Epithelial cell of proximal tubule (primary cell): ENCODE data around the gene HAT1. TPM values are rescaled to one million over a fixed set of nuclear protein-coding genes. Genes with fewer than 3 reads are reported as not detected.
A peak's percentile ranks its signal among the peaks of the same experiment; 100 is the strongest.

ENCODE experiments used
- DNase-seq: peaks from one replicate; pipeline ENCODE4 v3.0.0-alpha.2; 2011; ENCODE audit warnings: low read depth
- H3K4me3 ChIP-seq: 2 replicates; pipeline ENCODE4 v1.5.1; 2011; ENCODE audit warnings: low read depth, mild to moderate bottlenecking, low read length
- total RNA-seq: library from RNA; depleted of rRNA; stranded (reverse); fragments of >200 nt; gene quantifications from 2 replicates; pipeline ENCODE4 v1.2.3, GENCODE V29; 2015
- TF ChIP-seq, protein P1 (sequence below): conservative IDR thresholded peaks from 2 replicates; pipeline ENCODE4 v1.5.1; 2012; ENCODE audit warnings: low read depth, mild to moderate bottlenecking, low read length

HAT1 gene
- total RNA-seq, 1 donor from 2014 or later, result 68.9 TPM

DNA sequence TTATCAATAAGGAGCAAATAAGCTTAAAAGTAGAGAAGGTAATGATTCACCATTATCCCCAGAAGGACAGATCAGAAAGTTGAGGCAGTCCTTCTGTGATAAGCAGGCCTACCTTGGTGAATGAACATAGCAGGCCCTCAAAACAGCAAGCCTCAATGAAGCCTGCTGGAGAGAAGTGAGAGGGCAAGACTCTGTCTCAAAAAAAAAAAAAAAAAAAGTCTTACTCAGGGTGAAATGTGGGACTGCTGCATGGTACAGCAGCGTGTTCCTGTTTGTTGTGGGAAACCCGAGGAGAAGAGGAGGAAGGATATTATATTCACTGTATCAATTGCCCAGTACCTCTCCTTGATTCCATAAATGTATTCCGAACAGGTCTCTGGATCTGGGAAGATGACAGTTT is 8.7 kb upstream of the HAT1 start:
- no peak for DNase-seq
- H3K4me3 ChIP-seq, result no peak overlapping the region
- TF ChIP-seq, protein P1, sequence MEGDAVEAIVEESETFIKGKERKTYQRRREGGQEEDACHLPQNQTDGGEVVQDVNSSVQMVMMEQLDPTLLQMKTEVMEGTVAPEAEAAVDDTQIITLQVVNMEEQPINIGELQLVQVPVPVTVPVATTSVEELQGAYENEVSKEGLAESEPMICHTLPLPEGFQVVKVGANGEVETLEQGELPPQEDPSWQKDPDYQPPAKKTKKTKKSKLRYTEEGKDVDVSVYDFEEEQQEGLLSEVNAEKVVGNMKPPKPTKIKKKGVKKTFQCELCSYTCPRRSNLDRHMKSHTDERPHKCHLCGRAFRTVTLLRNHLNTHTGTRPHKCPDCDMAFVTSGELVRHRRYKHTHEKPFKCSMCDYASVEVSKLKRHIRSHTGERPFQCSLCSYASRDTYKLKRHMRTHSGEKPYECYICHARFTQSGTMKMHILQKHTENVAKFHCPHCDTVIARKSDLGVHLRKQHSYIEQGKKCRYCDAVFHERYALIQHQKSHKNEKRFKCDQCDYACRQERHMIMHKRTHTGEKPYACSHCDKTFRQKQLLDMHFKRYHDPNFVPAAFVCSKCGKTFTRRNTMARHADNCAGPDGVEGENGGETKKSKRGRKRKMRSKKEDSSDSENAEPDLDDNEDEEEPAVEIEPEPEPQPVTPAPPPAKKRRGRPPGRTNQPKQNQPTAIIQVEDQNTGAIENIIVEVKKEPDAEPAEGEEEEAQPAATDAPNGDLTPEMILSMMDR, result no peak

DNA sequence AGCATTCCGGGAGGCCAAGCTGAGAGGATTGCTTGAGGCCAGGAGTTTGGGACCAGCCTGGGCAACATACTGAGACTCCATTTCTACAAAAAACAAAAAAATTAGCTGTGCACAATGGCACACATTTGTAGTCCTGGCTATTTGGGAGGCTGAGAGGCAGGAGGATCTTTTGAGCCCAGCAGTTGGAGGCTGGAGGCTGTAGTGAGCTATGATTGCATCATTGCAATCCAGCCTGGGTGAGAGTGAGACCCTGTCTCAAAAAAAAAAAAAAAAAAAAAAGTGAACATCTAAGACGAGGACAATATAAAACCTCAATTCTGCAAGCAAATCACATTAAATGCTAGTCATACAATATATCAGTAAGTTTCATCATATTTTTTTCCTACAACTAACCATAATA is 2.8 kb upstream of the HAT1 start:
- H3K4me3 ChIP-seq, result no peak overlapping the region
- no peak for DNase-seq
- TF ChIP-seq, protein P1, result no peak

GRCh38 chr2:171921970-171922229 is 361 bp upstream of the HAT1 start:
- H3K4me3 ChIP-seq, result peak overlapping the region; percentile 67
- no peak for DNase-seq
- TF ChIP-seq, protein P1, result no peak

DNA sequence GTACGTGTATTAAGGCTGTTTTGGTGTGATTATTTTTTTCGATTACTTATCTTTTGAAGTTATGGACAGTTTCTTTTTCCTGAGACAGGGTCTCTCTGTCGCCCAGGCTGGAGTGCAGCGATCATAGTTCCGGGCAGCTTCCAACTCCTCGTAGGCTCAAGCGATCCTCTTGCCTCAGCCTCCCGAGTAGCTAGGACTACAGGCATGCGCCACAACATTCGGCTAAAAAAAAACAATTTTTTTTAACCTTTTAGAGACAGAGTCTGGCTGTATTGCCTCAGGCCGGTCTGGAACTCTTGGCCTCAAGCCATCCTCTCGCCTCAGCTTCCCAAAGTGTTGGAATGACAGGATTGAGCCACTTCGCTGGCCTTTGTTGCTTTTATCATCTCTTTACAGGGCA is 945 bp downstream of the HAT1 start:
- peak overlapping the region; percentile 67 for H3K4me3 ChIP-seq
- peak; percentile 2 for DNase-seq
- TF ChIP-seq, protein P1, result no peak

DNA sequence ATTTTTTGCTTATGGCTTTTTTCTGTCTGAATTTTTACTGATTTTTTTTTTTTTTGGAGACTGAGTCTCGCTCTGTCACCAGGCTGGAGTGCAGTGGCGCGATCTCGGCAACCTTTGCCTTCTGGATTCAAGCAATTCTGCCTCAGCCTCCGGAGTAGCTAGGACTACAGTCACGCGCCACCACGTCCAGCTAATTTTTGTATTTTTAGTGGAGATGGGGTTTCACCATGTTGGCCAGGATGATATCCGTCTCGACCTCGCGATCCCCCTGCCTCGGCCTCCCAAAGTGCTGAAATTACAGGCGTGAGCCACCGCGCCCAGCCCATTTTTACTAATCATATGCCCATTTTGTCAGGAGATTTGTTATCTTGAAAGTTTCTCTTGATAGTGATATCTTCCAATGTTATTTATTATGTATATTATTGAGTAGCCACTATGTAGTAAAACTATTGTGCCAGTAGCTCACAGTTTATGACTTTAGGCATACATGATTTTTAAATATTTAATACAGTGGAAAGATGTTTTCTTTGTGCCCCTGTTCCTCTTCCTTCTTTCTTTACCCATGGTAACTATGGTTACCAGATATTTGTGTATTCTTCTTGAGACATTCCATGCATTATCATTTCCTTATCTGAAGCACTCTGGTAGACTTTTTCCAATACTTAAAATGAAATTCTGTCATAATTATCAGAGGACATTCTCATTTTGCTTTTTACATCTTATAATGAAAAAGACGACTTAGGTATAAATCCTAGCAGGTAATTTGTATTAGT is 2.1 kb downstream of the HAT1 start:
- DNase-seq, result no peak
- TF ChIP-seq, protein P1, result no peak
- no peak overlapping the region for H3K4me3 ChIP-seq

DNA sequence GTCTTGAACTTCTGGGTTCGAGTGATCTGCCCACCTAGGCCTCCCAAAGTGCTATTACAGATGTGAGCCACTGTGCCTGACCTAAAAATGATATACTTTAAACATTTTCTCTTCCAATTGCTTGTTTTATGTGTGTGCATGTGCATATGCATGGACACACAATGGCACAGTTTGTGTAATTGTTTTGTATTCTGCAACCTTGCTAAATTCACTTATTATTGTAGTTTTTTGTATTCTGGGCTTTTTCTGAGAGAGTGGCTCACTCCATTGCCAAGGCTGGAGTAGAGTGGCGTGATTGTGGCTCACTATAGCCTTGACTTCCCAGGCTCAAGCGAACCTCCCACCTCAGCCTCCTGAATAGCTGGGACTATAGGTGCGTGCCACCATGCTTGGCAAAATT is 8.1 kb downstream of the HAT1 start:
- TF ChIP-seq, protein P1, result no peak
- no peak for DNase-seq
- H3K4me3 ChIP-seq, result no peak overlapping the region

- TF ChIP-seq, protein P1, result no peak
- no peak for DNase-seq
- no peak overlapping the region for H3K4me3 ChIP-seq
Measured at GRCh38 chr2:171939058-171939742, 16.9 kb downstream of the HAT1 start.
